HG03439 (cell line): ENCODE results near the gene UNK.
A peak's percentile ranks its signal among the peaks of the same experiment; 100 is the strongest.

ENCODE experiments used
- ATAC-seq: cut with Tn5 transposase; IDR thresholded peaks from one replicate; pipeline ENCODE4 v1.9.1; 2021; ENCODE audit warnings: mild to moderate bottlenecking, moderate library complexity; ENCODE audit not compliant: unreplicated experiment

UNK gene

GRCh38 chr17:75831032-75831571 lies 46.5 kb downstream of the UNK start:
- ATAC-seq = no peak

- no peak for ATAC-seq
These were observed 47.6 kb downstream of the UNK start for GRCh38 chr17:75832164-75832651.

- no peak for ATAC-seq
These were observed 48.2 kb downstream of the UNK start for GRCh38 chr17:75832652-75833400.

DNA sequence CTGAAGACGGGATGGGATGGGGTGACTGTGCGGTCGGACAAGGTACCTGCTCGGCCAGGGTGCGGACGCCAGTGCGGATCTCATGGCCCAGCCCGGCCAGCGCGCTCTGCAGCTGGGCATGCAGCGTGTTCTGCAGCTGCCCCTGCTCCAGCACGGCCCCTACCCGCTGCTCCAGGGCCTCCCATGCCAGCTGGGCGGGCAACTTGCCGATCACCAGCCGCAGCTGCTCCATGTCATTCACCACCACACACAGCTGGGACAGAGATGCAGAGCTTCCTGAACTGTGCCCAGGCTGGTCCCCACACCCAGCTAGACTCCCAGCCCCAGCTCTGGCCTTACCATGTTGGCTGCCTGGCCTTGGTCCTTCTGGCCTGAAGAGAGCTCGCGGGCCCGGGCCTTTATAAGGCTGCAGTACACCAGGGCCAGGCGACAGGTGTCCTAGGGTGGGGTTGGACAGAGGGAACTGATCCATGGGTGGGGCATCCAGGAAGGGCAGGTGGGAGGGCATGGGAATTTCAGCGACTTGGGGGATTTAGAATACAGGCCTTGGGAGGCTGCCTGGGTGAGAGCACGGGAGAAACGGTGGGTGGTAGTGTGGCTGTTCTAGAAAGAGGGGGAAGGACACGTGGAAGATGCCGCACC lies 49.8 kb downstream of the UNK start:
- ATAC-seq = no peak

- no peak for ATAC-seq
These were observed 50.5 kb downstream of the UNK start for GRCh38 chr17:75834928-75835653.

GRCh38 chr17:75835654-75835987 lies 51.0 kb downstream of the UNK start:
- no peak for ATAC-seq

DNA sequence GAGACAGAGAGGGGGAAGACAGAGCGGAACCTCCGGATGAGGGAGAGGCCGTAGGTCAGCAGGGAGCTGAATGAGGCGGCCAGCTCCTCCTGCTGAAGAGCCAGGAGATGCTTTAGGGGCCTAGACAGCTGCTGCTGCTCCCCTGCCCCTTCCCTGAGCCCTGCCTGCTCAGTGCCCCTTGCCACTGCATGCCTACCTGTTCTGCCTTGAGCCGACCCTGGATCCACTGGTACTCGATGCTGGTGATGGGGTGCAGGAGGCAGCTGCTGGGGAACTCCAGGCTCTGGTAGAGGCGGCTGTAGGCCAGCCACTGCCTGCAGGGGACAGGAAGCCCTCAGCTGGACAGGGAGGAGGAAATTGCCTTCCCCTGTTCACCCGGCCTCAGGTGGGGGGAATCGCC lies 52.0 kb downstream of the UNK start:
- ATAC-seq = no peak

- ATAC-seq = no peak
These were observed 53.3 kb downstream of the UNK start for GRCh38 chr17:75837899-75838298.

DNA sequence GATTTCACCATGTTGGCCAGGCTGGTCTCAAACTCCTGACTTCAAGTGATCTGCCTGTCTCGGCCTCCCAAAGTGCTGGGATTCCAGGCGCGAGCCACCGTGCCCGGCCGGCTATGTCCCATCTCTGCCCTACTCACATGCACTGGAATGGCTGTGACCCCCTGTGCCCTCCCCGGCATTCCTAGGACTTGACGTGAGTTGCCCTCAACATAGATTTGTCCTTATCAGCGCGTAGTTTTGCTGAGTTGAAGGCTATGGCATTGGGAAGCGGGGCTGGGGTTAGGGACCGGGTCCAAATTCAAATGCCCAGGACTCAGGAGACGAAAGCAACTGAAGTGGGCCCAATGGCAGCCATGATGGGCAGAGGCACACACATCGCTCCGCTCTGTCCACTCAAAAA lies 53.8 kb downstream of the UNK start:
- ATAC-seq = no peak

DNA sequence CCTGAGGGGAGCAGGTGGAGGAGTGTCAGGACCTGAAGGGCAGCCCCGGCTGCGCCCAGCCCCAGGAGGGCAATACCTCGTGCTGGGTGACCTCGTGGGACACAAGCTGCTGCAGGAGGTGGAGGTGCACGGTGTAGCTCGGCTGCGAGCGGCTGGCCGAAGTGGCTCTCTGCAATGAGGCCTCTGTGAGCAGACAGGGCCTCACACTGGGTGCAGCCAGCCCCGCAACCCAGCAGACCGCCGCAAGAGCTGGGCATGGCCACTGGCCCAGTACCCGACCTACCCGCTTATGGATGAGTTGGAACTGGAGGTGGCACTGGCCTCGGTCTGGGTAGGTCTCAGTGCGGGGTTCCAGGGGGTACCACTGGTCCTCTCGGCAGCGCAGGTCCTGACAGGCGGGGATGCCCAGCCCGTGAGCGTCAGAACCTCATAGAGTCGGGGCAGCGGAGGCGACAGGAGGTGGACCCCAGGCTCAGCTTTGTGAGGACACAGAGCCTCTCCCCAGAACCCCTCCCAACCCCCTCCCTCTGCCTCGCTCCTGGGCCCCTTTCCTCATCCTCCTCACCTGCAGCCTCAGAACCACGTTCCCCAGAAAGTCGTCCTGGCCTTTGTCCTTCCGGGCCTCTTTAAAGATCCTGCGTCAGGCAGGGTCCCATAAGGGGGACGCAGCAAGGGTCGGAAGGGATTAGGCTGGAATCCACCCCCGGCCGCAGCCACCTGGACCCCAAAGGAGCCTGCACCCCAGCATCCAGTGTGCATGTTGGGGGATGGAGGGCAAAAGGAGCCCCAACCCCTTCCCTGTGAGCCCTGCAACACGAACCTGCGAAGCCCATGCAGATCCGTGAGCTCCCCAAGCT lies 55.6 kb downstream of the UNK start:
- ATAC-seq = no peak

- no peak for ATAC-seq
These were observed 56.2 kb downstream of the UNK start for GRCh38 chr17:75840799-75841164.

GRCh38 chr17:75842411-75842810 lies 57.8 kb downstream of the UNK start:
- no peak for ATAC-seq

GRCh38 chr17:75842963-75843576 lies 58.5 kb downstream of the UNK start:
- no peak for ATAC-seq

DNA sequence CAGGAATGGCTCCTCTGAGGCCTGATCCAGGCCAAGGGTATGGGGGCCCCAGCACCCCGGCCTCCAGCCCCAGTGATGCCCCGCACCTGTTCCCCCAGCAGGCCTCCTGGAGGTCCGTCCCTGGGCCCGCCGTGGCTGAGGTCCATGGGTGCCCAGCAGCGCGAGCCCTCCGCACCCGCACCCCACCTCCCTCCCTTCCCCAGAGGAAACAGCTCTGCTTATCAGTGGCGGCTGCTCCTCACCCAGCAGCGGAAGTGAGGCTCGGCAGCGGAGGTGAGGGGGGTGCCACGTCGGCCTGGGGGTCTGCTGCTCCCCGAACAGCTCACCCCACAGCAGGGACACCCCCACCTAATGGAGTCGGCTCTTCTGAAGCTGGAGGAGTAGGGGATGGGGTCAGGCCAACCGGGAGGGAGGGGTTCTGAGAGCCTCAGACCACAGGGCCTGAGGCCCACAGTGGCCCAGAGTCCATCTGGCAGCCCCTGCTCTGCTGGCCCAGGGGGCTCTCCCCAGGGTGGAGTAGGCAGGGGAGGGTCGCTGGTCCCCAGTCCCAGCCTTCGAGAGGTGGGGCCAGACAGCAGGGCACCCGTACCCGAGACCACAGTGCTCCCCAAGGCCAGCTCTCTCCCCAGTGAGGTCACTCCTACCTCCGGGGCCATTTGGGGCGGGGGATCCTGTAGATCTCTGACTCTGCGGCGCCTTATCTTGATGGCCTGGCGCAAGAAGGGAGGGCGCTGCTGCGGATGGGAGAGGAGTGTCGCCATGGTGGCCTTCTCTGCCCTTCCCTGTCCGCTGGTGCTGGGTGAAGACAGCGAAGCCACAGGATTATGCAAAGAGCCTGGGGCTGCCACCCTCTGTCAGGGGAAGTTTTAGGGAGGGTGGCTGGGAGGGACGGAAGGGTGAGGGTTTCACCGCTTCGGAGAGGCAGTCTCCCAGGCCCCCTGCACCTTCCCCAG lies 59.2 kb downstream of the UNK start, which contains the start of gene UNC13D:
UNC13D (minus strand) TSS at position 828 of the 953 bp plus-strand sequence; CDS start at position 761, 67 bp downstream.
- ATAC-seq = peak; percentile 26

- no peak for ATAC-seq
These were observed 60.0 kb downstream of the UNK start for GRCh38 chr17:75844530-75845057.

DNA sequence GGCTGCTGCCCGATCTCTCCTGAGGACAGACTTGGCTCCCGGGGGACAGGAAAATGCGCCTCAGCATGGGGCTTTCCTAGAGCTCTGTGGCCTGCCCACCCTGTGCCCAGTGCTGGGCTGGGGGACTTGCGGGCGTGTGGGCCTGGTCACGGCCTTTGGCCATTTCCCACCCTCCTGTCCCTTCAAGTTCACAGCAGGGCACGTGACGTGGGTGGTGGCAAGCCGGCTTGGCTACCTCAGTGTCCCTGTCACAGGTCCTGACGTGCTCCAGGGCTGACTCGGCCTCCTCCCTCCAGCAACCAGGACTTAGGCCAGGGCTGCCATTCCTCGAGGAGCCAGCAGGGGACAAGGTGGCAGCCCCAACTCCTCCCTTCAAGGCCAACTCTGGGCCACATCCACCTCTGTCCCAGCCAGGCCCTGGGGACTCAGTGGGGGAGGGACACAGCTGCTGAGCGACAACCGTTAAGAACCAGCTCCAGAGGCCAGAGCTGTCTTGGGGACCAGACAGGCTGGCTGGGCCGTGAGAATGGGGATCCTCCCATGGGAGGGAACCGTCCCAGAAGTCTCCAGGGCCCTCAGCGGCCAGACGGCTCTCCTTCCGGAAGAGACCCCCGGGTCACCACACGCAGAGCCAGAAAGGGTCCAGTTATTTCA lies 60.6 kb downstream of the UNK start:
- peak; percentile 64 for ATAC-seq

DNA sequence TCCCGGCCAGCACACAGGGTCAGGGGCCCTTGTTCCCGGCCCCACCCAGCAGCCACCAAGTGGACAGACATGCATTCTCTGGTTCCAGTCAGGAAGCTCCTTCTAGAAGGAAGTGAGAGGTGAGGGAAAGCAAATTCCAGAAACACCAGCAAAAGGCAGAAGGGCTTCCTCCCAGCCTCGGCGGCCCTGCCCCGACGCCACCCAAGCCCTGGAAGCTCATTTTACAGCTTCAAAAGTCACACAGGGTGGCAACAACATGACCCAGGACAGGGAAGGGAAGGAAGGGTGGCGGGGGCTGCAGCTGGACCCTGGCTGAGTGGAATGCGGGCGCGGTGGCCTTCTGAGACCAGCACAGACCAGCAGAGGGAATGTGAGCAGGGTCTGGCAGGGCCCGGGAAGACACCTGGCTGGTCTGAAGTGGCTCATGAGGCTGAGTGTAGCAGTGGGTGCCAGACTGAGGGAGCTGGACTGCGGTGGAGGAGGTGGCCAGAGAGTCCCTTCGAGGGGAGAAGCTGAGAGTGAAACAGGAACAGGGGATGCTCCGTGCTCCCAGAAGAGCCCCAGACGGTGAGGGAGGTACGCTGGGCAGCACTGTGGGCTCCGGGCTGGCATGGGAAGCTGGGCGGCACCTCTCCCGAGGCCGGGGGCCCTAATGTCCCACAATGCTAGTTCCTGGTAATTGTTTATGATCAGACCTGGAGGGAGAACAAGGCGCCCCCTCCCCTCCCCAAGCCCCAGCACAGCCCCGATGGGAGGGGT lies 61.5 kb downstream of the UNK start:
- no peak for ATAC-seq
